Trophoblast cell (in vitro differentiated cells and primary cell): ENCODE measurements around the gene GMFB.

Source experiments
- DNase-seq, 2 donors: peaks; one replicate each; pipeline ENCODE4 v3.0.0-alpha.2; 2016
- H2AFZ ChIP-seq: 2 replicates; pipeline ENCODE4 v1.6.1; 2013; ENCODE audit warnings: low read length, moderate library complexity, mild to moderate bottlenecking; ENCODE audit not compliant: insufficient read depth, poor library complexity
- H2AK5ac ChIP-seq: 2 replicates; pipeline ENCODE4 v1.6.1; 2013; ENCODE audit warnings: mild to moderate bottlenecking, low read length
- H2BK120ac ChIP-seq: 2 replicates; pipeline ENCODE4 v1.6.1; 2013; ENCODE audit warnings: low read length, mild to moderate bottlenecking, moderate library complexity; ENCODE audit not compliant: insufficient read depth, poor library complexity
- H2BK12ac ChIP-seq: 2 replicates; pipeline ENCODE4 v1.6.1; 2013; ENCODE audit warnings: mild to moderate bottlenecking, low read length, moderate library complexity
- H2BK5ac ChIP-seq: 2 replicates; pipeline ENCODE4 v1.6.1; 2013; ENCODE audit warnings: low read length, low read depth, moderate library complexity, mild to moderate bottlenecking; ENCODE audit not compliant: poor library complexity
- H3K14ac ChIP-seq: 2 replicates; pipeline ENCODE4 v1.6.1; 2013; ENCODE audit warnings: mild to moderate bottlenecking, low read length
- H3K18ac ChIP-seq: 2 replicates; pipeline ENCODE4 v1.6.1; 2013; ENCODE audit warnings: mild to moderate bottlenecking, low read length
- H3K23ac ChIP-seq: 2 replicates; pipeline ENCODE4 v1.6.1; 2013; ENCODE audit warnings: low read length
- H3K27ac ChIP-seq: 2 replicates; pipeline ENCODE4 v1.5.1; 2013; ENCODE audit warnings: low read depth, mild to moderate bottlenecking, inconsistent platforms, low read length, moderate library complexity
- H3K27me3 ChIP-seq: 2 replicates; pipeline ENCODE4 v1.6.1; 2013; ENCODE audit warnings: inconsistent platforms, mild to moderate bottlenecking, low read length, moderate library complexity; ENCODE audit not compliant: insufficient read depth
- H3K36me3 ChIP-seq, 2 experiments: 1 replicate in 1 of 2; 2 replicates in 1 of 2; pipeline ENCODE4 v1.6.1; 2013; ENCODE audit warnings: low read length in 2 of 2, mild to moderate bottlenecking in 2 of 2, moderate library complexity in 1 of 2; ENCODE audit not compliant: insufficient read depth in 2 of 2, control insufficient read depth in 1 of 2
- H3K4ac ChIP-seq: 2 replicates; pipeline ENCODE4 v1.6.1; 2013; ENCODE audit warnings: low read depth, mild to moderate bottlenecking, low read length, moderate library complexity
- H3K4me1 ChIP-seq, 2 experiments: 1 replicate in 1 of 2; 2 replicates in 1 of 2; pipeline ENCODE4 v1.6.1; 2013; ENCODE audit warnings: low read length in 2 of 2, mild to moderate bottlenecking in 2 of 2, moderate library complexity in 1 of 2; ENCODE audit not compliant: insufficient read depth in 2 of 2, control insufficient read depth in 1 of 2
- H3K4me2 ChIP-seq: 2 replicates; pipeline ENCODE4 v1.6.1; 2013; ENCODE audit warnings: inconsistent platforms, mild to moderate bottlenecking, low read length, moderate library complexity
- H3K4me3 ChIP-seq: 2 replicates; pipeline ENCODE4 v1.5.1; 2013; ENCODE audit warnings: mild to moderate bottlenecking, low read depth, low read length, inconsistent platforms
- H3K79me1 ChIP-seq: one replicate; pipeline ENCODE4 v1.6.1; 2013; ENCODE audit warnings: low read length
- H3K79me2 ChIP-seq: 2 replicates; pipeline ENCODE4 v1.6.1; 2013; ENCODE audit warnings: low read length, mild to moderate bottlenecking; ENCODE audit not compliant: control insufficient read depth, insufficient read depth, poor library complexity
- H3K9ac ChIP-seq: 2 replicates; pipeline ENCODE4 v1.6.1; 2013; ENCODE audit warnings: mild to moderate bottlenecking, low read length
- H3K9me3 ChIP-seq: 2 replicates; pipeline ENCODE4 v1.6.1; 2013; ENCODE audit warnings: low read depth, mild to moderate bottlenecking, control low read depth, inconsistent platforms, low read length; ENCODE audit not compliant: insufficient read depth
- H4K12ac ChIP-seq: 2 replicates; pipeline ENCODE4 v1.6.1; 2013; ENCODE audit warnings: low read depth, mild to moderate bottlenecking, low read length, moderate library complexity
- H4K8ac ChIP-seq: 2 replicates; pipeline ENCODE4 v1.6.1; 2013; ENCODE audit warnings: low read depth, mild to moderate bottlenecking, low read length, moderate library complexity
- H4K91ac ChIP-seq: one replicate; pipeline ENCODE4 v1.6.1; 2013; ENCODE audit warnings: low read depth, mild to moderate bottlenecking, low read length, moderate library complexity
- WGBS: extraction: QIAGEN DNeasy Blood & Tissue Kit; methylation state at CpG from one replicate; pipeline ENCODE4 v1.1.7; 2013; ENCODE audit warnings: missing lambda C conversion rate; ENCODE audit not compliant: insufficient read length, insufficient coverage; ENCODE audit errors: extremely low coverage; 5-methylcytosine and 5-hydroxymethylcytosine counted together

GMFB gene

DNA sequence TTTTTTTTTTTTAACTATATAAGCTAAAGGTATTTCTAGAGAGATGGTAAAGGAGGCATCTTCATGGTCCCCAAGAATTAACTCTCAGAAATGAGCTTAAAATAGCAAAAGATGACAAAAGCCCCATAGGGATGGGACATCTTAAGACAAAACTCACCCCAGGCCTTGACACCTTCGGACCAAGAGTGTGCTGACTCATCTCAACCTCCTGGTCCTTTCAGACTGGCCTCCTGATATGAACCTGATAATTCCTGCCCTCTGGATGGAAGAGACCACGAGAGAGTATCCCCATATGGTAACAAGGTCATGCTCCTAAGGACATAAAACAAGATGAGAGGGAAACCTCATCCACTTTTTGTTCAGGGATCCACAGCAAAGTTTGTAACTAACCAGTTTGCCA, 8.4 kb upstream of the GMFB start:
- no peak overlapping the region for H2AFZ ChIP-seq
- H4K8ac ChIP-seq, result no peak overlapping the region
- no peak overlapping the region for H3K9ac ChIP-seq
- no peaks in the 10 kb centered on the region for H3K79me1 ChIP-seq
- H4K91ac ChIP-seq, result no peak overlapping the region
- no peak overlapping the region for H3K4me3 ChIP-seq
- H3K27me3 ChIP-seq, result no peaks in the 10 kb centered on the region
- no peak overlapping the region for H2BK120ac ChIP-seq
- no peaks in the 10 kb centered on the region for H3K36me3 ChIP-seq
- WGBS, result no CpG with 5 or more reads among the region's 2 CpGs
- H2AK5ac ChIP-seq, result no peak overlapping the region
- H3K27ac ChIP-seq, result no peak overlapping the region
- no peak overlapping the region for H3K18ac ChIP-seq
- H3K4me1 ChIP-seq, result no peaks in the 10 kb centered on the region
- no peak overlapping the region for H4K12ac ChIP-seq
- no peak overlapping the region for H3K23ac ChIP-seq
- DNase-seq, result no peak
- H3K4me2 ChIP-seq, result no peak overlapping the region
- H2BK12ac ChIP-seq, result no peak overlapping the region
- H3K14ac ChIP-seq, result no peak overlapping the region
- H2BK5ac ChIP-seq, result no peak overlapping the region
- no peaks in the 10 kb centered on the region for H3K9me3 ChIP-seq
- H3K4ac ChIP-seq, result no peak overlapping the region
- H3K79me2 ChIP-seq, result no peaks in the 10 kb centered on the region

DNA sequence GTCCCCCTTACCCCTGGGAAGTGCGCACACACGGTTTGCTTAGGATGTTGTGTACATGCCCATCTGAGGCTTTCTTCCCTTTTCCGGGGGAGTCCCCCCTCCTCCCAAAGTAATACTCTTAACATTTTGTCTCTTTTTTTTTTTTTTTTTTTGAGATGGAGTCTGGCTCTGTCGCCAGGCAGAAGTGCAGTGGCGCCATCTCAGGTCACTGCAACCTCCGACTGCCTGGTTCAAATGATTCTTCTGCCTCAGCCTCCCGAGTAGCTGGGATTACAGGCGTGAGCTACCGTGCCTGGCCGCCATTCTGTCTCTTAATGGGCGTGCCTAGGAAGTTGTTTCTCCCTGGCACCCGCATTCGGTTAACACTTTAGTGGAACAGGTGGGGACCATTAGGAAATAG, 4.5 kb upstream of the GMFB start:
- Histone ChIP-seq H3K9me3 (no peaks in the 10 kb centered on the region), H3K4me2 (no peak overlapping the region), H2BK5ac (no peak overlapping the region), H2AFZ (no peak overlapping the region), H3K18ac (no peak overlapping the region), H3K4ac (no peak overlapping the region), H3K23ac (no peak overlapping the region), H3K4me1 (peaks cover 10 to 15% of the 10 kb centered on the region in 2 experiments), H2BK120ac (no peak overlapping the region), H2AK5ac (no peak overlapping the region), H3K79me2 (peaks cover 5% of the 10 kb centered on the region), H3K79me1 (peaks cover 13% of the 10 kb centered on the region), H3K27ac (no peak overlapping the region), H4K12ac (no peak overlapping the region), H3K27me3 (no peaks in the 10 kb centered on the region), H3K4me3 (no peak overlapping the region), H3K36me3 (no peaks in the 10 kb centered on the region), H3K14ac (no peak overlapping the region), H2BK12ac (no peak overlapping the region), H4K91ac (no peak overlapping the region), H4K8ac (no peak overlapping the region), H3K9ac (no peak overlapping the region)
- DNase-seq, result no peak
- WGBS, result no CpG with 5 or more reads among the region's 13 CpGs

DNA sequence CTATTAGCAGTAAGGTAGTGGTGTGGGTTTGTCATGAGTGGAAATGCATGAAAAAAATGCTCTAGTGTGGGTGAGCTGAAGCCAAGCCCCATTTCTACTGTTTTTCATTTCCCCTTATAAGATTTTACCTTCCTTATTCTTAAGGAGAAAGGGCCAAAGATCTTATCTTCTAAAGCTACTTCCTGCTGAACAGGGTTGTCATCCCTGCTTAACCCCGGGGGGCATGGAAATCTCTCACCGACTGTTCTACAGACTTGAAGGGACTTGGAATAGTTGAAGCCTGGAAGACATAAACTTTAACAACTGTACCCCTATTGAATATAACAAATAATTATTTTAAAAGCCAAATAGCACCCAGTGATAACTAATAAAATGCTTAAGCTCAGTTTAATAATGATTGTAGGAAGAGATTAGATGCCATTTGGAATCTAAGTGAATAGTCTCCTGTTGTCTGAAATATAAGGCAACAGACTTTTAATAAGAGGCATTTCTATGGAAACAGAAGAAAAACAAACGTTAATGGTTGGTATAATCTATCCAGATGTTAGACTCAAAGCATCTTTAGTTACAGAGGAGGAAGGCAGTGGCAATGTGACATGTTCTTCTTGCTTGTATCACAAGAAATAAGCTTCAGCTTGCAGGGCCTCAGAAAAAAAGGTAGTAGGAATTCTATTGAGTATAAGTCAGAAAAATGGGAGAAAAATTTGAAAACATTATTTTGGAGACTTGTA, 1.8 kb upstream of the GMFB start:
- Histone ChIP-seq H2BK5ac (no peak overlapping the region), H3K79me1 (peaks cover 16% of the 10 kb centered on the region), H3K4me3 (no peak overlapping the region), H3K23ac (no peak overlapping the region), H4K8ac (no peak overlapping the region), H3K4ac (no peak overlapping the region), H3K27ac (peak overlapping the region; percentile 37), H3K14ac (no peak overlapping the region), H4K91ac (no peak overlapping the region), H3K9me3 (no peaks in the 10 kb centered on the region), H3K4me1 (peaks cover 10 to 18% of the 10 kb centered on the region in 2 experiments), H3K4me2 (peak overlapping the region; percentile 8), H3K79me2 (peaks cover 6% of the 10 kb centered on the region), H3K27me3 (no peaks in the 10 kb centered on the region), H2BK120ac (no peak overlapping the region), H2AFZ (no peak overlapping the region), H2AK5ac (no peak overlapping the region), H2BK12ac (no peak overlapping the region), H3K18ac (no peak overlapping the region), H3K36me3 (no peaks in the 10 kb centered on the region), H4K12ac (no peak overlapping the region), H3K9ac (no peak overlapping the region)
- DNase-seq, result peak; percentile 49 to 80
- no CpG with 5 or more reads among the region's 3 CpGs for WGBS

DNA sequence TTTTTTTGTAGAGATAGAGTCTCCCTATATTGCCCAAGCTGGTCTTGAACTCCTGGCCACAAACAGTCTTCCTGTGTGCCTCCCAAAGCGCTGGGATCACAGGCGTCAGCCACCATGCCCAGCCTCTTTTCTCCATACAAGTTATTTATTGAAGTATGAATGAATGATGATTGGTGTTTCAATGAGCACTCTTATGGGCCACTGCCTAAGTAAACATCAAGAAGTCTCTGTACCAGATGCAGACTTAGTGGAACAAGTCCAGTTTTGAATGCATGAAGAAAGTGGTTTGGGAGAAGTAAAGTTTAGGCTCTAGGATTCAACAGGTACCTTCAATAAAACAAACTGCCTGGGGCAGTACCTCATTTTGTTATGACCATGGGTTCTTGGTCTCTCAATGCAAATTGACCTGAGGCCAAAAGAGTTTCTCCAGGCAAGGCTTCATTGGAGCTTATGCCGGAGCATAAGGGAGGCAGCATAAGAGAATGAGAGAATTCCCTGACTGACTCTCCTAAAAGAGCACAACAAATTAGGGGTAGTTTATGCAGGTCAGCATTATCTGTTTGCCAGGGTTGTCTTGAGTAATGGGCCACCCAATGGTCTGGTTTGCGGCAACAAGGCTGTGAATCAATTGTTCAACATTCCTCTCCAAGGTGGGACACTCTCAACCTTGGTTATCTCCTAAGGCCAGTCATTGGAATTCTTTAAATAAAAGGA, 1.1 kb upstream of the GMFB start:
- DNase-seq, result peak; percentile 44 to 61
- WGBS, result no CpG with 5 or more reads among the region's 4 CpGs
- H3K79me1 ChIP-seq, result peaks cover 16% of the 10 kb centered on the region
- H3K9me3 ChIP-seq, result no peaks in the 10 kb centered on the region
- peaks cover 6% of the 10 kb centered on the region for H3K79me2 ChIP-seq
- peak overlapping the region; percentile 55 for H3K14ac ChIP-seq
- H4K91ac ChIP-seq, result peak overlapping the region; percentile 79
- peak overlapping the region; percentile 83 for H4K8ac ChIP-seq
- no peak overlapping the region for H3K4ac ChIP-seq
- no peaks in the 10 kb centered on the region for H3K27me3 ChIP-seq
- H4K12ac ChIP-seq, result no peak overlapping the region
- H2BK120ac ChIP-seq, result peak overlapping the region; percentile 76
- no peak overlapping the region for H3K23ac ChIP-seq
- peak overlapping the region; percentile 37 for H3K27ac ChIP-seq
- no peak overlapping the region for H2BK5ac ChIP-seq
- no peaks in the 10 kb centered on the region for H3K36me3 ChIP-seq
- peaks cover 10 to 18% of the 10 kb centered on the region in 2 experiments for H3K4me1 ChIP-seq
- H3K4me3 ChIP-seq, result no peak overlapping the region
- H2BK12ac ChIP-seq, result peak overlapping the region; percentile 77
- peak overlapping the region; percentile 79 for H2AK5ac ChIP-seq
- no peak overlapping the region for H3K9ac ChIP-seq
- no peak overlapping the region for H2AFZ ChIP-seq
- H3K4me2 ChIP-seq, result peak overlapping the region; percentile 72
- H3K18ac ChIP-seq, result peak overlapping the region; percentile 61
